Measurements from ENCODE around the gene MAP3K3.

The MAP3K3 gene

DNA sequence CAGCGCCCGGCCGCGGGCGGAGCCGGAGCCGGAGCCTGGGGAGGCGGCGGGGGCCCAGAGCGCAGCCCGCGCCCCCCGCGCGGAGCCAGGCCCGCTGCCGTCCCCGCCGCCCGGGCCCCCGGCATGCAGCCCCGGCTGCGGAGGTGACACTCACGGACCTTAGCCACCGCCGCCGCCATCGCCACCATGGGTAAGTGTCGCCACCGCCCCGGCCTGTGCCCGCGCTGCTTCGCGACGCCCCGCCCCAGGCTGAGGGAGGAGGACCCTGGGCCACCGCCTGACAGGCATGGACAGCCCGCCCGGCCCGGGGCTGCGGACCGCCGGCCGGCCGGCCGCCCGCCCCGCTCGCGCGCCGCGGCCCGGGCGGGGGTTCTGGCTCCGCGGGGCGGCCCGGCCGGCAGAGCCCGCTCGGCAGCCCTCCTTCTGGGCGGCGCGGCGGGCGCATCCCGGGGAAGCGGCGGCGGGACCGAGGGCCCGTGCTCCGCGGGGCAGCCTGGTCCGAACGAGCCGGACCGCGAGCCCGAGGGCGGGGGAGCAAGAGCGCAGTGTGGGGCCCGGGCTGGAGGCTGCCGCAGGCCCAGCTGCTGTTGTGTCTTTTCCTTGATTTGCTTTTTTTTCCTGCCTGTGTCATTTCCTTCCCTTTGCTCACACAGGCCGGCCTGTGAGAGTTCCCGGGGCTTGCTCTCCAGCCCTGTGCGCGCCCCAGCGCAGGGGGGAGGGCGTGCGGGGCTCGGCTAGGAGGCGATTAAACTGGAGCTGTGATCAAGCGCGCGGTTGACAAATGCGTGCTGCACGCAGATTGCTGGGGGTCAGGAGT, 565 bp downstream of the MAP3K3 start:
- no peak for DNase-seq (ENCODE audit: low read depth, low spot score)

DNA sequence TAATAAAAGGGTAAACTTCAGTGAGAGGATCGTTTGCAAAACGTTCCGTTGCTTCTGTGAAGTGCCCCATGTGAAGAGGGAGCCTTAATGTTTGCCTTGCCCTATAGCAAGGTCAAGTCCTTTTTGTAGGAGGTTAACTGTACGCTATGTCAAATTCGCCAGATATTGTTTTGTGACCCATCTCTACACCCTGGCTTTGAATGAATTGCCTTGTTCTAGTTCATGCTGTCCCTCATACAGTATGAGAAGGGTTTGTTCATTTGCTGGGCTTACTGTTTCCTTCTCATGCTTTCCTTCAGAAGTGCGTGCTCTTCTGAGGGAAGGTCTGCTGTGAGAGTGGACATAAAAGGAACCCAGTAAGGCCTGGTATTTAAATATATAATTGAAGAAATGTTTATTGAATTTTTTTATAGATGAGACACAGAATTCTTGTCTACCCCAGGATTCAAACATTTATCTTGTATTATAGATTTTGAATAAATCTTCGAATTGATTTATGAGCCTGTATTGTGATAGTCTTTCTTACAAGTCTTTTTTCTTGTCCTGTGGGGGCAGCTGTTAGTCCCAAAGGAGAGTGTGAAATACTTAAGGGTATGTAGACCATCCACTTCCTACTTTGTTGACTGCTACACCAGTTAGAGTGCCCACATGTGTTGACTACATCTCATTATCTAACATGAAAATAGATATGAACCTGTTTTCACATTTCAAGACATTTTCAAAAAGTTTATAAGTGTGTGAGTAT, 1.7 kb downstream of the MAP3K3 start:
- DNase-seq (ENCODE audit: low read depth, low spot score): no peak

DNA sequence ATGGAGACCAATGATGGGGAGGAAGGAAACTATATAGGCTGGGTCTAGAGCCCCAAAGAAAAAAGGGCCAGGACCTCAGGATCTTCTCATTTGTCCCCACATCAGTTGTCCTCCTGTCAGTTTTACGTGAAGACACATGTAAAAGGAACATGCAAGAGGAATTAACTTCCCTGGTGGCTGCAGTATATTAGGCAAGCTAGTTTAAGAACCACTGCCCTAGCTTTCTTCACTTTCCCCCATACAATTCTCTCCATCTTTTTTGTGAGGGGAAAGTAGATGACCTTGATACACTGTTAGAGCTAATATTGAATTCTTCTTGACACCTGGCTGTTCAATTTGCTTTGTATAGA, 2.3 kb downstream of the MAP3K3 start:
- DNase-seq (ENCODE audit: low read depth, low spot score): no peak

DNA sequence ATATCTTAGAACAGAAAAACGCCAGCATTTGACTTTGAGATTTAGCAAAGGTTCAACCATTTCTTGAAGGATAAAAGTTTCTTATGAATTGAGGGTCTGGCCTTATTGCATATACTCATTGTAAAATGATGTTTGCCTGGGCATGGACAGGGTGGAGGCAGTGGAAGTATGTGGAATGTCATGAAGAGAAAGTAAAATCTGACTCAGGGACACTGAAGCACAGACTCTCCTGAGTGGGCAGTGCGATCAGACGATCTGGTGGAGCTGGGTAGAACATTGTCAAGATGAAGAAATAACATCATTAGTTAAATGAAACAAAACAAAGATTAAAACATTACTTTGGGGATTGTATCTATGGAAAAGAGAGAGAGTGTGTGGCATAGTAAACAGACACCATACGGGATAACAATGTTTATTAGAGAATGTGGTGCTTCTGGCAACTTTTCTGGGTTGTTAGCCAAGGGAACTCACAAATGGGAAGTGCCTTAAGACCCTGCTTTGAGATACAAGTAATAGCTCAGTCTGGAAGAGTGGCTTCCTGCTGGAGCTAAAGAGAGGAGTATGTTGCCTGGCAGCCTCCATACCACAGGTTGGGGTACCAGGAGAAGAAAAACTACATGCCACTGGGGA, 4.4 kb downstream of the MAP3K3 start:
- no peak for DNase-seq (ENCODE audit: low read depth, low spot score)

DNA sequence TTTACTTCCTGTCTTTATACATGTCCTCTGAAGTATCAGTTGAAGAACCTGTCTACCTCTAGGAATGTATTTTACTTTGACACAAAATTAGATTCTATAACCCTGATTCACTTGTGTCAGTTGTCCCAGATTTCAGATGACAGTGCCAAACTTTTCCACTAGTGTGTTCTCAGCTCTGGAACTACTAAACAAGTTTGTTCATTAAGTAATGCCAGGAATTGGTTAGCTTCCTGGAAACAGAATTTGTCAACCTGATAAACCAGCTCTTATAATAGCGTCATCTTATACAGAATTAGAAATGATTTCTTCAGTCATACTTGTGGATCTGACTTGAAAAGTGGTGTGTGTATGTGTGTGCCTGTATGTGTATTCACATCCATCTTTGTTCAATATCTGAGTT, 7.4 kb downstream of the MAP3K3 start:
- DNase-seq (ENCODE audit: low read depth, low spot score): no peak

DNA sequence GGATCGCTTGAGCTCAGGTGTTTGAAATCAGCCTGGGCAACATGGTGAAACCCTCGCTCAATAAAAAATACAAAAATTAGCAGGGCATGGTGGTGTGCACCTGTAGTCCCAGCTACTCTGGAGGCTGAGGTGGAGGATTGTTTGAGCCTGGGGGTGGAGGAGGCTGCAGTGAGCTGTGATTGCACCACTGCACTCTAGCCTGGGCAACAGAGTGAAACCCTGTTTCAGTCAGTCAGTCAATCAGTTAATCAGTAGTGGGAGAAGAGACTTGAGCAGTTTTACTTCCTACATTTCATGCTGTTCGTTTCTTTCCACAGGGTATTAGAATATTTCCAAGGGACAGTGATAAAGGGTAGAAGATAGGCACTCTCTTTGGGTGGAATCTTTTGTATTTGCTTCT, 8.8 kb downstream of the MAP3K3 start:
- DNase-seq (ENCODE audit: low read depth, low spot score): no peak

DNA sequence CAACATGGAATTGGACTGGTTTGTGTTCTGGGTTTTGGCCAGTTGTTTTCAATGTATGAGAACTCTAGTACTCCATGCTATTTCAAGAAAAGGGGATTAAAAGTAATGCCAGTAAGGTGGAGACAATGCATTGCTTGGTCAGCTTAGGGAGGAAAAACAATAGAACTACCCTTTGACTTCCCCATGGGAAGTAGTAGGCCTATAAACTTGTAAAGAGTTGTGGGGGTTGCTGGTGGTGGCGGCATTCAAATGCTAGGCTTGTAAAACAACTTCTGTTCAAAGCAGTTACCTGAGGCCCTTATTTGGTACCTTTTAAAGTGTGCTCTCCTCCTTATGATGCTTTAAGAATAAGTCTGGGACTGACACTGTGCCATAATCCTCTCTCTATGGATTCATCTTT, 9.4 kb downstream of the MAP3K3 start:
- DNase-seq (ENCODE audit: low read depth, low spot score): no peak

DNA sequence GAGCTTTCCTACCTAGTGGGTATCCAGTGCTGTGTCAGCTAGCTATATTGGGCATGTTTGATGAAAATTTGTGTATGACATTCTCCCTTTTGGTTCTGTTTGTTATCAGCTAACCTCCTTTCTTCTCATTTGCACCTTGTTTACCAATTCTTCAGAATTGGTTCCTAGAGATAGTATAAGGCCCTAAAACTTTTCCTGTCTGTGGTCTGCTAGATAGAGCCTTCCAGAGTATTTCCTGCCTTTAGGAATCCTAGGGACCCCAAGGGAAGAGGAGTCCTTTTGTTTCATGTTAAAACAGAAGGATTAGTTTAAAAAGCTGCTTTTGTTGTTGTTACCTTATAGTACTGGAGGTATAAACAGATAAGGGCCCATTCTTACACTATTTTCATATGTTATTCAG, 11.5 kb downstream of the MAP3K3 start:
- DNase-seq (ENCODE audit: low read depth, low spot score): no peak

DNA sequence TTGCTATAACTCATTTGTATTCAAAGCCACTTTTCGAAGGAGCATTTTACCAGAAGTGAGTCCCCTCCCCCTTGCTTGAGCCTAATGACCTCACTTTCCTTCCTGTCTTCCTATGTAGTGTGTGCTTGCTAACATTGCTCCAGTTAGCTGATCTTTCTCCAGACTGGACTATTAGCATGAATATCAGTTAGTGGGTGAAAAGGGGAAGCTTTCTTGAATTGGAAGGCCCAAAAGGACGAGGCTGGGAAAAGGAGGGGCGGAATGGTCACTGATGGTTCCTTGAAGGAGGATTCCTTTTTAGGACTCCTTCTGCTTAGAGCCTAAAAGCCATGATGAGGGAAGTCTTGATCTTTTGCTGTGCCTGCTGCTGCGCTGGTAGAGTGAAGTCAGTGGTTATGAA, 11.9 kb downstream of the MAP3K3 start:
- DNase-seq (ENCODE audit: low read depth, low spot score): no peak

DNA sequence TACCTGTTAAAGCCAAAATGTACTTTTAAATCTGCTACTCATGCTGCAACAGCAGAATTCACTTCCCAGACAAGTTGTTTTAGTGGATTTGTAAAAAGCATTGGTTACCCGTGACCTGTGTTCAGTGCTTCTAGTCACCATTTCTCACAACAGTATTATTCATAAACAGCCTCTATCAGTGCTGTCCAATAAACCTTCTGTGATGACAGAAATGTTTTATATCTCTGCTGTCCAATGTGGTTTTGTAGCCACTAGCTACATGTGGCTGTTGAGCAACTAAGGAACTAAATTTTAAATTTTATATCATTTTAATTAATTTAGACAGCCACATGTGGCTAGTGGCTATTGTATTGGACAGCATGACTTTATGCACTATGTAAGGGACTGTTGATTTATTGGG, 12.6 kb downstream of the MAP3K3 start:
- no peak for DNase-seq (ENCODE audit: low read depth, low spot score)

DNA sequence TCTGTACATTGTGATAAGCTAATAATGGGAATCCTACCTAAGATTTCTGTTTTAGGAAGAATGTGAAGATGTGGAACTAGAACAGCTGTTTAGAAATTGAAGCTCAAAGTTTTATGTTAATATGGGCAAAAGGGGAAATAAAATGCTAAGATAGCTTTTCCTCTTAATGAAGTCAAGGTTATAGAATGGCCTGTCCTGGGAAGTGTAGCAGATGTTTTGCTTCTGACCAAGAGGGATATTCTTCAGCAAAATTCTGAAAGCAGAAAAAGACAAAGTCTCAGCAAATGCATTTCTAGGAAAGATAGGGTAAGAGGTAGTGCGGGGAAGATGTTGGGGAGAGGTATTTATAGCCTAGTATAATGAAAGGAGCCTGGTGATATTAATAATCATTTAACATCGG, 13.1 kb downstream of the MAP3K3 start:
- no peak for DNase-seq (ENCODE audit: low read depth, low spot score)

DNA sequence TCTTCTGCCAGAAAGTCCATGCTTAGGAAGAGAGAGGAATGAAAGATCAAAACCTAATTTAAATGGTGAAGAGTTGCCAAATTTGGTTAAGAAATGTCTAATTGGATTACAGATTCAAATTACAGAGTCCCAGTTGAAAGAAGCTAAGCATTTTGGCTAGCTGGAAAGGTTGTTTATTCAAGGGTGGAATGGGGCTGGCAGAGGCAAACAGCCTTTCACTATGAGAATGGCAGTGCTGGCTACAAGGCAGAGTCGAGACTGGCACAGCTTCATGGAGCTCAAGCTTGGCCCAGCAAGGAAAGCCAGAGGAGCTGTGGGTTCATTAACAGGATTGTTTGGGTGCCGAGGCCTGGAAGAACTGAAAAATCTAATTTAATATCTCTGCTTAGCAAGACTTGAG, 13.6 kb downstream of the MAP3K3 start:
- no peak for DNase-seq (ENCODE audit: low read depth, low spot score)

DNA sequence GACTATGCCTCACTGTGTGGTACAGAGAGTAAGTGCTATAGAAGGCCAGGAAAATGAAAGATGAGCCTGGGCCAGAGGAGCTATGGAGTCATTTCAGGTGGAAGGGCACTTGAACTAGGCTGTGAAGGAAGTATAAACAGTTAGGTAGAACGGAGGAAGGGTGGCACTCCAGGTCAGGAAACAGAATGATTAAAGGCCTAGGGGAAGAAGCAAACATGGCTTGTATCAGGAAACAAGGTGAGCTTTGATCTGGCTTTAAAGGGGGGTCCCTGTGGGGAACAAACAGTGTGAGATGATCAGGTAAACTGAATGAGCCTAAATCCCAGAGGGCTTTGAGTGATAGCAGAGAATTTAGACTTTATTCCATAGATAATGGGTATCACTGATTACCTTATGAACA, 16.9 kb downstream of the MAP3K3 start:
- DNase-seq (ENCODE audit: low read depth, low spot score): no peak

DNA sequence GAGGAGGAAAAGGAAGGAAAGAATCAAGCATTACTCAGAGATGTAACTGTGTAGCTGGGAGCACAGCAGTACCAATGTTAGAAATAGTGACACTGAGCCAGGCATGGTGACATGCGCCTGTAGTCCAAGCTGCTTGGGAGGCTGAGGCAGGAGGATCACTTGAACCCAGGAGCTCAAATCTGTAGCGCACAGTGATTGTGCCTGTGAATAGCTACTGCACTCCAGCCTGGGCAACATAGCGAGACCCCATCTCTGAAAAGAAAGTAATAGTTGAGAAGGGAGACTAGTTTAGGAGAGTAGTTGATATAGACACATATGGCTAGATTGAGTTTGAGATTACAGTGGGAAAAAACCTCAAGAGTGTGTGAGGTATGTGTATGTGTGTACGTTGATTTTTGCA, 17.8 kb downstream of the MAP3K3 start:
- no peak for DNase-seq (ENCODE audit: low read depth, low spot score)

DNA sequence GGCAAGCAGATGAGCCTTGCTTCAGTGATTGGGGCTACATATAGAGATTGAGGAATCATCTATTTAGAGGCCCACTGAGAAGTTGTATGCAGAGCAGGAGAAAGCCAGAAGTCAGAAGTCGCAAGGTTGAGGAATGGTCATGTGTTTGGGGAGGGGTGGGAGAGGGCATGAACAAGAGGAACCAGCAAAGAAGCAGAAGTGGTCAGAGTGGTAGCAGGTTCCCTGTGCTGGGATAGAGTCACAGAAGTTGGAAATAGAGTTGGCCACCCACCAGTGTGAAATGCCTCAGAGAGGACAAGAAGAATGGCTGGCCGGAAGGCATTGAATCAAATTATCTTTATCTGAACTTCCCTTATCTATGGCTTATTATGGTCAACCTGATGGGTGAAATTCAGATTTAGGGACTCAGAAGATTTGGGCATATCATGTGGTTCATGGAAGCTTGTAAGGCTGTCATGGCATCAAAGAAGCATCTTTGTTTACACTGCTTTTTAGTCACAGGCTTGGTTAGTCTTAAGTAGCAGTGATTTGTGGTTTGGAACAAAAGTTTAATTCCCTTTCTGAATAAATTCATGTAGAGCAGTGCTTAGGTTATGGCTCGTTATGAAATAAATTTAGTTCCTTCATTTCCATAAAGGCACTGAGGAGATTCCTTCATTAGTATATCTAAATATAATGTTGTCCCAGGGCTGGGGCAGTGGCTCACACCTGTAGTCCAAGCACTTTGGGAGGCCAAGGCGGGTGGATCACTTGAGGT, 19.7 kb downstream of the MAP3K3 start:
- DNase-seq (ENCODE audit: low read depth, low spot score): no peak

DNA sequence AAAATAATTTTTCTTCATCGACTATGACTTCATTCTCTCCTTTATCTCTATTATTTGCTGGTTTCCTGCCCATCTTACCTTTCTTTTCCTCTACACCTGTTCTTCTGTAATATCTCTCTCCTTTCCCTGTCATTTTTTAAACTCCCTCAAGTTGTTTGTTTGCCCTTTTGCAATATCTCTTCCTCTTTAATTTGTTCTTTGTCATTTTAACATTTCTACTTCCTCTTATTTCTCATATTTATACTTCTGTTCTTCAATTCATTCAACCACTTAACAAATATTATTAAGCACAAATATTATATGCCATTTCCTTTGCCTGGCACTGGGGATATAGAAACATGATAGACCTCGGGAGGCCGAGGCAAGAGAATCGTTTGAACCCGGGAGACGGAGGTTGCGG, 22.6 kb downstream of the MAP3K3 start:
- no peak for DNase-seq (ENCODE audit: low read depth, low spot score)

DNA sequence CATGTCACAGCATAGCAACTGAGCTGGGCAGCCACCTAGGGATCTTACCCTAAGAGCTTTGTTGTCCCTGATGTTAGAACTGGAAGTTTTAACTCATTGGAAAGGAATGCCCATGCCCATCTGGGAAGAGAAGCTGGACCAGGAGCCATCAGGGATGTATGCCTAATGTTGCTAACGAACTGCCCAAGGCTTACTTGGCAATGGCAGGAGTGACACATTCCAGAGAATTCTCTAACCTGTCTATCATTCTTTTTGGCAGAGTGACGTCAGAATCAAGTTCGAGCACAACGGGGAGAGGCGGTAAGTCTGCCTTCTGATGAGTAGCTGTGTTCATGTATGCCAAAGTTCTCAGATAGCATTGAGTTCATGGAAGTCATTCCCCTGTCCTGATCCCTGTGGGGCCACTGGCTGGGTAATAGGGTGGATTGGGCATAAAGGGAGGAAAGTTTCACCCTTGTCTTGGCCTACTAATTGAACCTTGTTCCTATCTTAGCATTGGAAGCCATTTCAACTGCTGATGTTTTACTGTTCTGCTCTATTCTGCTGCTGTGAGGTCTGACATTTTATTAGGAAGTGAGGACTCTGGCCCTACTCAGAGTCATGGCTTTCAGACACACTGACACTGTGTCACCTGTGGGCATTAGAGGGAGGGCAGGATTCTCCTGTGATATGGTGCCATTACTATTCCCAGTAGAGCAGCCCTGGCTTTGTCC, 23.7 kb downstream of the MAP3K3 start:
- DNase-seq (ENCODE audit: low read depth, low spot score): no peak

DNA sequence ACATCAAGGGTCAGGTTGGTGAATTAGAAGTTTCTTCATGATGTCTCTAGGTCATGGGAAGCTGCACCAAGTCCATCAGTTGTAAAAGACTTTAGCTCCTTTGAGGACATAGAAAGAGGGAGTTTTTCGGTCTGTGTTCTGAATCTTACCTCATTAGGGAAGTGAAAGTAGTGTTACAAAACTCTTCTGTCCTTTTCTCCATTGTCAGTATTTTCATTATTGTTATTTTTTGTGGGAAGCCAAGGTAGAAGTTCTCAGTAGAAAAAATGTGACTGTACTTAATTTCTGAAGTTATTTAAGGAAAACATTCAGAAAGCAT, 24.2 kb downstream of the MAP3K3 start:
- no peak for DNase-seq (ENCODE audit: low read depth, low spot score)

DNA sequence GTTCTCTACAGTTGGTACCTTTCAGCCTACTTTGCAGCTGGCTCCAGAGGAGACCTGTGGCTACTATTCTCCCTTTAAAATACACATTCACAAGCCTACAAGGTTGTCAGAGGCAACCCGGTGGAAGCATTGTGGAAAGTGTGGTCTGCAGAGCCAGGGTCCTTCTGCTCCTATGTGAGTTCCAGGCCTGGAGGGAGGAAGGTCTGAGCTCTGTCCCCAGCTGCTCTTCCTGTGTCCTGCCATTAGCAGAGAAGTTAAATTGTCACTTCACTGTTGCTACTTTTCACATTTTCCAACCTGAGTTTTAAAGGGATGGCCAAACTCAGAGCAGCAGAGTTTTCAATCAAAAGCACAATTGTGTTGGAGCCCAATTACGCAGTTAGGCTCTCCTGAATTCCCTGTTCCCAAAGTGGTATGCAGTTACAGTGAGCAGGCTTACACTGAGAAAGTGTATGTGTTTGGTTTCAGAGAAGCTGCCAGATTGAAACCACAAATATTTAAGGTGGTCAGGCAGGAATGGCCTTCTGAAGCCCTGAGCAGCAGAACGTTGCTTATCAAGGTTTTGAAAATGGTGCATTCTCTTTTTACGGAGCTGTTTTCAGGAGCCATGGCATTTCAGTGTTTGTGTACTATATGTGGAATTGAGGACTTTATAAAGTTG, 25.0 kb downstream of the MAP3K3 start:
- DNase-seq (ENCODE audit: low read depth, low spot score): no peak

DNA sequence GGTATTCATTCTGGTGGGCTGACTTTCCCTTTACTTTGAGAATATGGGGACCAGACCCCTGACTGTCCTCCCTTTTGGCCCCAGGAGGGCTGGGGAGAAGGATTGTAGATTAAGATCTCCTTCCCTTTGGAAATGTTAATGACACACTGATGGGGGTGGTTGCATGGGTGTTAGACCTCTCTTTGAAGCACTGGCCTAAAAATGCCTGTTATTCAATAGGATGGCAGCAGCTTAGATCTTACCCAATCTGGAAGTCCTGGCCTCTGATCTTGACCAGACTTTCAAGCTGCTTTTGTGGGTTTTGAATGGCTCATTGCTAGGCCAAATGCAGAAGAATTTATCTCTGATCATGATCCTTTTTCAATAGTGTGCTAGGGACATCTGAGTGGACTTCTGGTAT, 25.7 kb downstream of the MAP3K3 start:
- no peak for DNase-seq (ENCODE audit: low read depth, low spot score)

DNA sequence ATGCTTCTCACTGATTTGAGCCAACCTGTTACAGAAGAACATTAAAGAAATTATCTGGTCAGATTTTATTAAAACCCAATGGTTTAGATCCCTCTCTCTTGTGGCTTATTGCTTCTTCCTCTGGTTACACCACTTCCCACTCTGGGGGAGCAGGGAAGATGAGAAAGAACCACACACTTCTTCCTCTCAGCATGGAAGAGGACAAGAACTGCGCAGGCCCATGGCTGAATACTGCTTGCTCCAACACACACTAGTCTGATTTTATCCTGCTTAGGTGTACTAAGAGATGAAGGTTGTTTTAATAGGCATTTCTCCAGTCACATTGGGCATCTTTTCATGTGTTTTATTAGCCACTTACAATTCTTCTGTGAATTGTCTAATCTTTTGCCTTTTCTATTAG, 27.6 kb downstream of the MAP3K3 start:
- no peak for DNase-seq (ENCODE audit: low read depth, low spot score)

Data from brain pericyte (primary cell).